Measurements from ENCODE around the gene HINT1.
"Not testable (repeated sequence)": the region's sequence is repeated elsewhere in the genome, so short reads cannot be mapped to it uniquely, and the experiment has no call there.

HINT1 gene

DNA sequence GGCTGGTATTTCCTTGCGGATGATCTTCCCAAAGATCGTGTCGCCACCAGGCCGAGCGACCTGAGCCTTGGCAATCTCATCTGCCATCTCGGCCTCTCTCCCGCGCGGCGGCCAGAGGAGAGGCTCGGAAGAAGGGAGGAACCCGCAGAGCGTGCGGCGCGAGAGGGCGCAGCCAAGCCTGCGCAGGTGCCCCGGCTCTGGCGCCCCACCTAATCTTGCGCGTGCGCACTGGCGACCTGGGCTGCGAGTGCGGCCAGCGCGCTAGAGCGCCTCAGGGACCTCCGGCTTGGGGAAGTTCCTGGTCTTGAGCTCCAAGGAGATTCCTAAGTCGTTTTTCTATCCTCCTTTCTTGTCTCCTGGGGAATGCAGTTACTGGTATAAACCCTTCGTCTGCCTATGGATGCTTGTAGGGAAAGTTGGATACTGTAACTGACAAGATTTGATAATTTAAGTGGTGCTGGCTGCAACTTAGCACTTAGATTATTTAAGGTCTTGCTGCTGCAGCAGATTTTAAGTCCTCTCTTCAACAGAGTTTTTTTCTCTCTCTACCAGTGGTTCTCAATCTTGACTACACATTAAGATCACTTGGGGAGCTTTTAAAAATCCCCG is at the start of gene HINT1:
Gene HINT1, minus strand, starts transcription at position 138 of the 609 bp plus-strand sequence. Its CDS starts 51 bp downstream, at position 87.
- peak; percentile 84 for DNase-seq

DNA sequence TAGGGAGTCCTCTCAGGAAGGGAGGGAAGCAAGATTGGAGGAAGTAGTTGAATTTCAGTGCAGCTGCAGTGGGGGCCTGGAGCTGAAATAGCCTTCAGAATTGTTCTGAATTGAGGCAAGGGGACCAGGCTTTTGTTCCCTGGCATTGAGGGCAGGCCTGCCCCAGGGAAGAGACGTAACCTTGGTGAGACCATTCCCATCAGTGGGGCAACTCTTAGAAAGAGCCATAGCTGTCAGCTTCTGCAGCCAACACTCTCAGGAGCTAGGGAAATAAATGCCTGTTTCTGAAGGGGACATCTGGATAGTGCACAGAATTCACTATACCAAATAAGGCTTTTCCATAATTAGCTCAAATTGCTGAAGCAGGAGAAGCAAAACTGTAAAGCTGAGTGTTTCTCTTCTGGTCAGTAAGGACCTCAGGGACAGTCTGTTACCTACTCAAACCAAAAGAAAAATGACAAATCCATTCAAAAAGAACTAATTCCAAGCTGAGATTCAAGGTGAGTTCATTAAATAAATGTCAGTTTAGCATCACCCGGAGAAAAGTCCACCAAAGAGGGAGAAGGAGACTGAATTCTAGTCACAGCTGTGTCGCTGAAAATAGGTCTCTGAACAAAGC is 49.7 kb upstream of the HINT1 start:
- DNase-seq, result no peak

DNA sequence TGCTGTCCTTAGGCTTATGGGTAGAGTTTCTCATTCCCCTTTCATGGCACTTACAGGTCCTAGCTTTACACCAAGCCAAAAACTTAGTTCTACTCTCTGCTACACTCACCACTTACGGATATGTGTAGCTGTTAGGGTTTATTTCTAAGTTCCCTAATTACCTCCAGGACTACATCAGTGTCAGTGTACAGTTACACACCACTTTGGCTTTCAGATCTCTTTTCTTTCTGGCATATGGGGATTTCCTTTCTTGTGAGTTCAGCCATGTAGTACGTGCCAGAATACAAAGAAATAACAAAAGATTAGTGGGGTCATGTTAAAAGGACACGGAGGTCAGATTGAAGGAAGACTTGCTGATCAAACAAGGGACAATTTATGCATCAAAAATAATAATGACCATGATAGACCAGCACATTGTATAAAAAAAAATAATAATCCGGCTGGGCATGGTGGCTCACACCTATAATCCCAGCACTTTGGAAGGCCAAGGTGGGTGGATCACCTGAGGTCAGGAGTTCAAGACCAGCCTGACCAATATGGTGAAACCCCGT is 47.5 kb upstream of the HINT1 start:
- DNase-seq, result no peak

DNA sequence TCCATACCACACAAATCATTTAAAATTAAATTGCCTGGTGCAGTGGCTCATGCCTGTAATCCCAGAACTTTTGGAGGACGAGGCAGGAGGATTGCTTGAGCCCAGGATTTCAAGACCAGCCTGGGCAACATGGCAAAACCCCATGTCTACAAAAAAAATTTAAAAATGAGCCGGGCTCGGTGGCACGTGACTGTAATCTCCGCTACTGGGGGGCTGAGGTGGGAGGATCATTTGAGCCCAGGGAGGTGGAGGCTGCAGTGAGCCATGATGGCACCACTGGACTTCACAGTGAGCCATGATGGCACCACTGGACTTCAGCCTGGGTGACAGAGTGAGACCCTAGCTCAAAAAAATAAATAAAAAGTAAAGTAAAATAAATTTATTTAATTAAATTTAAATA is 46.6 kb upstream of the HINT1 start:
- DNase-seq, result no peak

DNA sequence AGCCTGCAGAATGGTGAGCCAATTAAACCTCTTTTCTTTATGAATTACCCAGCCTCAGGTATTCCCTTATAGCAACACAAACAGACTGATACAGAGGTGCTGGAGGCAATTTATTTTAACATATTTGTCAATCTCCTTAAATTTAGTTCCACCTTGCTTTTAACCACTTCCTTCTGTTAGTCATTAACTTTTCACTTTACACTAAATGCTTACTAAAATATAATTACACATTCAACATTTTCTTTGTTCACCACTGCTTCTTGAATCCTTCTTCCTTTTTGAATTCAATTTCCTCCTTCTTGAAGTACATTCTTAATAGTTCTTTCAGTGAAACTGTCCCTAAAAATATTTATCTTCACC is 45.1 kb upstream of the HINT1 start:
- DNase-seq, result no peak

DNA sequence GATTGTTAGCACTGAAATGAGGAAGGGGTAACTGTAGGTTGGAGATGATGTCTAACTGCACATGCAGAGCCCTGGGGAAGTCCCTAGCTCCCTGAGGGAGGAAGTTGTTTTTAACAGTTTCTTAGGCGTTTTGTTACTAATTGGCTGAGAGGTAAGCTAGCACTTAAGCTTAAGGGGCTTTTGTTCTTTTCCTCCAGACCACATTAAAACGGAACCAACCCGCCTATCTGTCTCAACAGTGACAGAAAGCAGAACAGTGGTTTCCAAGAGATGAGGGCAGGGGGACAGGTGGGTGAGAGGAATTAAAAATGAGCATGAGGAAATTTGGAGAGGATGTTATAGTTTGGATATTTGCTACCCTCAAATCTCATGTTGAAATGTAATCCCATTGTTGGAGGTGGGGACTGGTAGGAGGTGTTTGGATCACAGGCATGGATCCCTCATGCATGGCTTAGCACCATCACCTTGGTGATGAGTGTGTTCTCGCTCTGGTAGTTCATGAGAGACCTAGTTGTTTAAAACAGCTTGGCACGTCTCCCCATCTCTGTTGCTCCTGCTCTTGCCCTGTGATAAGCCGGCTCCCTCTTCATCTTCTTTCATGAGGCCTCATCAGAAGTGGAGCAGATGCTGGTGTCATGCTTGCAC is 44.6 kb upstream of the HINT1 start:
- no peak for DNase-seq

DNA sequence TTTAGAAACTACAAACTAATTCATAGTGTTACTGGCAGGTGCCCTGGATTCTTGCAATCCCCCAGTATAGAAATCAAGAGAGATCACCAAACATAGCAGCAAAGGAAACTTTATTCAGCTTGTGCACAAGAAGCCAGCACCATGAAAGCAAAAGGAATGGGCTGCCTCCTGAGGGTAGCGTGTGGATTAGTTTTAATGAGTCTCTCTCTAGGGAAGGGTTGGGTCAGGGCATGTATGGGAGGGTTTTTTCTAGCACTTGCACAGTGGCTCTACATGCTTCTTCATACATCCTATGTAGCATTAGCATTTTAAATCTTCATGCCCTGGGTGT is 44.1 kb upstream of the HINT1 start:
- no peak for DNase-seq

DNA sequence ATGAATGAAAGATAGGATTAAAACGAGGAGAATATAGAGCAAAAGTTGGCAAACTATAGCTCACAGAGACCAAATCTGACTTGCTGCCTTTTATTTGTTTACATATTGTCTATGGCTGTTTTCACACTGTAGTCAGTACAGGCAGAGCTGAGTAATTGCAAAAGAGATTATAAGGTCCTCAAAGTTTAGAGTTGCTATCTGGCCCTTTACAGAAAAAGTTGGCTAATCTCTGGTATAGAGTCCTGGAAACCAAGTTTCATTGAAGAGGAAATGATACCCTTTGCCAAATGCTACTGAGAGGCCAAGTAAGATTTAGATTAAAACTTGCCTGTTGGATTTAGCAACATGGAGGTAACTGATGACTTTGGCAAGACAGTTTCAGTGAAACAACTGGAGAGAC is 41.7 kb upstream of the HINT1 start:
- no peak for DNase-seq

DNA sequence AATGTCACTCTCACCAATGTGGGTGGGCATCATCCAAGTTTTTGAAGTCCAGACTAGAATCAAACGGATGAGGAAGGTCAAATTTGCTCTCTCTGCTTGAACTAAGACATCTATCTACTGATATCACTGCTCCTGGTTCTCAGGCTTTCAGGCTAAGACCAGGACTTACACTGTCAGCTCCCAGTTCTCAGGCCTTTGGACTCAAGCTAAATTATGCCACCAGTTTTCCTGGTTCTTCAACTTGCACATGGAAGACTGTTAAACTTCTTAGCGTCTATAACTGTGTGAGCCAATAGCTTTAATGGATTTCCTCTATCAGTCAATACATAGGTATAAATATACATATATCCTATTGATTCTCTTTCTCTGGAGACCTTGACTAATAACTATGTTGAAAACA is 41.0 kb upstream of the HINT1 start:
- DNase-seq, result no peak

DNA sequence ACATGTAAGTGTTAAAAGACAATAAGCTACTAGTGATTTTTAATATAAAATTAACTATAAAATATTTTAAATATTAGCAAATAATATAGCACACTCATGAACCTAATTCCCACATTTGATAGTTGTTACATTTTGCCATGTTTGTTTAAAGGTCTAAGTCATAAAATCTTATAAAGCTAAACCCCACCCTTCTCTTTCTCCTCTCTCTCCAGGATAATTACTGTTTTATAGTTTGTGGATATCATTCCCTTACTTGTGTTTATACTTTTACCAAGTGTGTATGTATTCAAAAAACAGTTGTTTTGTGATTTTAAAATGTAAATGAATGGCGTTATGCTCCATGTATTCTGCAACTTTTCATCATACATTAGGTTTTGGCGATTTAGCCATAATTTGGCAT is 39.9 kb upstream of the HINT1 start:
- DNase-seq, result no peak

DNA sequence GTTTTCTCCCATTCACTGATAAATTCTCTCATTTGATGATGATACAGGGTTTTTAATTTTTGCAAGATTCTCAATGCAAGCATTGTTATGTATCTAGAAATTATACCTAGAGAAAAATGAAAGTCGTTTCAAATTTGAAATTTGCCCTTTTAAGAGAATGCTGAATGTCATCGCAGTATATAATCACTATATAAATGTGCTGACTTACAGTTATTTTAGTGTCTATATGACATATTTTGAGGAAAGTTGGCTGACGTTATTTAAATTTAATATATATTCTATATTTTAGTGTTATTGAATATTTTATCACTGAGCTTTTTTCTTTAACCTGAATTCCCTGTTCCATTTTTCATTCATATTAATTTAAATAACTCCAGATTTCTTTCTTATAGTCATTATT is 35.5 kb upstream of the HINT1 start:
- no peak for DNase-seq

DNA sequence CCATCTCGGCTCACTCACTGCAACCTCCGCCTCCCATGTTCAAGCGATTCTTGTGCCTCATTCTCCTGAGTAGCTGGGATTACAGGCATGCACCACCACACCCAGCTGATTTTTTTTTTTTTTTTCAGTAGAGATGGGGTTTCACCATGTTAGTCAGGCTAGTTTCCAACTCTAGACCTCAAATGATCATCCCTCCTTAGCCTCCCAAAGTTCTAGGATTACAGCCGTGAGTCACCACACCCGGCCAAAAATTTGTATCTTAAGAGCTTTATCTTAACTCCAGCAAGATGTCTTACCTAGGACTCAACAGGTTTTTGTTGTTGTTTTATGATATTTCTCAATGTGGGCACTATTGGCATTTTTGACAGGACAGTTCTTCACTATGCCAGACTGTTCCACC is 33.6 kb upstream of the HINT1 start:
- DNase-seq, result no peak

DNA sequence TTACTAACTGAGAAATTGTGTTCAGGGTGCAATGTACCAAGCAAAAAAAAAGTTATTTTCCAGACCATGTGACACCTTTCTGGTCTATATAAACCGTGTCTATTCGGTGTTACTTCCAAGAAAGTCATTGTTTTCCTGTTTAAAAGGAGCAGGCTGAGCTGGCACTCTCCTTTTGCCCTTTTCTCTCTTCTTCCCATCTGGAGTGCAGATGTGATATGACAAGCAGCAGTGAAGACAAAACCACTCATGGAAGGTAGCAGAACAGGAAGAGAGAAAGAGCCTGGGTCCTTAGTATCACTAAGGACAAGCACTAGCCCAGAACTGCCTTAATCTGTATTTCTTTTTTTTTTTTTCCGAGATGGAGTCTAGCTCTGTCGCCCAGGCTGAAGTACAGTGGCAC is 31.3 kb upstream of the HINT1 start:
- DNase-seq, result no peak

DNA sequence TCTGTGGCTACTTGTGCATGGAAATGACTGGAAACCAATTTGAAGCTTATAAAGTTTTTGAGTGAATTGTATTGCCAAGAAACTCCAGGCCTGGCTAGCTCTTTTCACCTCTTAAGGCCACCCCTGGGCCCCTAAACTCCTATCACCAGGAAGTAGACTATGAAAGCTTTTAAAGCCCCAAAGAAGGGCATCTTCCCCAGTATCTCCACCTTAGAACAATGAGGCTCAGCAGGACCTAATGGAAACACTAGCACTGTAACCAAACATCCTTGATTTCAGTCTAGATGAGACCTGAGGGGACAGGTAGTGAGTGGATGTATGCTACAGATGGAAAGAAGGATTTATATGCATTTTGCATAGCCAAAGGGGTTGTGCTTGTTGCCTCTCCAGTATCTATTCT is 30.6 kb upstream of the HINT1 start:
- no peak for DNase-seq

DNA sequence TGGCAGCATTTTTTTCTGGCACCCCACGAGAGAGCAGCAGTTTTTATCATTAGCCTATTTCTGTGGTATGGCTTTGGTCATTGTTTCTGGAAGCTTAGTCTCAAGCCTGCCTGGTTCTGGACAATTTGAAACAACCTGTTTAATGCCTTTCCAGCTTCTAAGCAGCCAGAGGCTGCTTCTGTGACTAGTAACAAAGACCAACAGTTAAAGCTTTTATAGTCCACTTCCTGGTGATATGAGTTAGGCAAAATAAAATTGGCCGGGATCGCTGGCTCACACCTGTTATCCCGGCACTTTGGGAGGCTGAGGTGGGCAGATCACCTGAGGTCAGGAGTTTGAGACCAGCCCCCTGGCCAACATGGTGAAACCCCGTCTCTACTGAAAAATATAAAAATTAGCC is 29.7 kb upstream of the HINT1 start:
- no peak for DNase-seq

DNA sequence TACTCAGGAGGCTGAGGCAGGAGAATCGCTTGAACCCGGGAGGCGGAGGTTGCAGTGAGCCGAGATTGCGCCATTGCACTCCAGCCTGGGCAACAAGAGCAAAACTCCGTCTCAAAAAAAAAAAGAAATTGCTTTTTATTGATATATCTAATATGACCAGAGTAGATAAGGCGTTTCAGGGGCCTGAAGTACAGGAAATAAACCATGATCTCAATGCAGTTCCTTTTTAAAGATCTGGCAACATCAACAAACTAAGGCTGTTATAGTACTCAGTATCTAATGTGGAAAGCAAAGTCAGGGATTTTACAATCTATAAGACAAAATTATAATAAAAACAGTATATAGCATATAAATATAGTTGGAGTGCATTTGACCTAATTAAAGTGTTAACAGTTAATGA is 28.8 kb upstream of the HINT1 start:
- DNase-seq, result not testable (repeated sequence)

DNA sequence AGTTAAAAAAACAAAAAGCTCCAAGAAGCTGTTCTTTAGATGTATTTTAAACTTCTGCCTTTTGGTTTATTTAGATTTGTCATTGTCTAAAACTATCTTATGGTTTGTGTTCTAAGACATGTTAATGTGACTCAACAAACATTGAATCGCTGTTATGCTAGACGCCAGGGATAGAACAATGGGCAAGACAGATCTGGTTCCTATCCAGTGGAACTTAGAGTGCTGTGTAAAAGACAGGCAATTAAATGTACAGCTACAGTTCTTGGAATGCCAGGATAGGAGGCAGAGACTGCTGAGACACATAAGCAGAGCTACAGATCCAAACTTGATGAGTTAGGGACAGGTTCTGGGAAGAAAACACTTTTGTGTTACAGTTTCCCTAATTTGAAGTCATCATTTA is 28.1 kb upstream of the HINT1 start:
- DNase-seq, result no peak

DNA sequence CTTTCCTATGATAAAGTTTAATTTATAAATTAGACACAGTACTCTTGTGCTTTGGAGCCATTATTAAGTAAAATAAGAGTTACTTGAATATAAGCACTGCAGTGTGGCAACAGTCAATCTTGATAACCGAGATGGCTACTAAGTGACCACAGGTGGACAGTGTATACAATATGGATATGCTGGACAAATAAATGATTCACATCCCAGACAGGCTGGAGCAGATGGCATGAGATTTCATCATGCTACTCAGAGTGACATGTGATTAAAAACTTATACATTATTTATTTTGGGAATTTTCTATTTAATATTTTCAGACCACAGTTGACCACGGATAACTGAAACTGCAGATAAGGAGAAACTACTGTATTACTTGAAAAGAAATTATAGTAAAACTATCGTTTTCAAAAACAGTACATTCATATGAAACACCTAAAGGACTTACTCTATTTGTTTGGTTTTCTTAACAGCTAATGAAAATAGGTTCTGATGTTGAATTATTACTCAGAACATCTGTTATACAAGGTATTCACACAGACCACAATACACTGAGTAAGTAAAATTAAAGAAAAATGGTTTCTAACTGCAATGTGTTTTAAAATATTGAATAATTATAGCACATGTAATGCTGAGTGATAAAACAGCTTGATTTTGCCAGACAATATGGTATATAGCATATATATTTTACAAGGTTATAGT is 21.7 kb upstream of the HINT1 start:
- no peak for DNase-seq

DNA sequence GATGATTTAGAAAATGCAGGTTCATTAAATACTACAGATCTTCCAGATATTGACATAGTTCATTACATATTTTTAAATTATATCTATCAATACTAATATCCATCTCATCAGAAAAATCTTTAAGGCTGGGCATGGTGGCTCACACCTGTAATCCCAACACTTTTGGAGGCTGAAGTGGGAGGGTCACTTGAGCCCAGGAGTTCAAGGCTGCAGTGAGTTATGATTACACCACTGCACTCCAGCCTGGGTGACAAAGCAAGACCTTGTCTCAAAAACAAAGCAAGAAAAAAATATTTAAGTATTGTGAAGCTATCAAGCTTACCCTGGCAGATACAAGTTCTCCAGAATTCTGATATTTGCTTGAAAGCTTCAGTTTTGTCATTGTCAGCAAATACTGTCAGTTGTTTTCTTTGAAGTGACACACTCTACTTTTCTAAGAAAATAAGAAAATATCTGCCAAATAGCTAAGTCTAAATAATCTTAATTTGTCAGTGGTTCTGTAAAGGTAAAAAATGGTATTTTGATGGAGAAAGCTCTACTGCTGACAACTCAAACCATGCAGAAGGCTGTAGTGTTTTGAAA is 20.6 kb upstream of the HINT1 start:
- DNase-seq, result no peak

DNA sequence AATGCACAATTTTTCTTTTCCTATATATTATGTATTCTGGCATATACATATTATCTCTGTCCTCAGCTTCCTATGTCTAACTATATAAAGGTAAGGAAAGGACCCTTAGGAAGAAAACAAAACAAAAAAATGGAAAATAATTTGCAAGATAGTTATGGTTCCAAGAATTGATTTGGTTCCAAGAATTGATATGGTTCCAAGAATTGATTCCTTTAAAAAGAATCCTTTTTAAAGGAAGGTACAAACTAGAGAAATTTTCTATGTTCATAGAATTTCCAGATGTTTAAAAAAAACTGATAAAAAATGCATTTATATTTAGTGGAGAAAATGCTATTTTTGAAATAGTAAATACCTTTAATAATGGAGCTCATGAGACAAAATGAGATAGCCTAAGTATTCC is 17.8 kb upstream of the HINT1 start:
- DNase-seq, result no peak

DNA sequence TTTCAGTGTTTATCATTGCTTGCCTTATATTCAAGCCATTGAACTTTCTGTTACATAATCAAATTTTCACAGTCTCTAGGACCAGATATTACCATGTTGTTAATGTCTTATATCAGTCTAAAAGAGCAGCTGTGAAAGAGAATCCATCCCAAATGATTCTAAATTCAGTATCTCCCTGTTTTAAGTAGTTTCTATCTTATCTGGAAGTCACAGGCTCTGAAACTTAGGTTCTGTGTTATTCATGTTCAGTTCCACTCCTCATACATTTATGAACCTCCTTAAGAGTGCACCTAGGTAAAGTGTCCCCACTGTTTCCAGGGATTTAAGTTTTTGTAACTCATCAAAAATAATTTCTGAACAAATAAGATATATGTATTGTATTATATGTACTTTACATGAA is 15.4 kb upstream of the HINT1 start:
- no peak for DNase-seq

DNA sequence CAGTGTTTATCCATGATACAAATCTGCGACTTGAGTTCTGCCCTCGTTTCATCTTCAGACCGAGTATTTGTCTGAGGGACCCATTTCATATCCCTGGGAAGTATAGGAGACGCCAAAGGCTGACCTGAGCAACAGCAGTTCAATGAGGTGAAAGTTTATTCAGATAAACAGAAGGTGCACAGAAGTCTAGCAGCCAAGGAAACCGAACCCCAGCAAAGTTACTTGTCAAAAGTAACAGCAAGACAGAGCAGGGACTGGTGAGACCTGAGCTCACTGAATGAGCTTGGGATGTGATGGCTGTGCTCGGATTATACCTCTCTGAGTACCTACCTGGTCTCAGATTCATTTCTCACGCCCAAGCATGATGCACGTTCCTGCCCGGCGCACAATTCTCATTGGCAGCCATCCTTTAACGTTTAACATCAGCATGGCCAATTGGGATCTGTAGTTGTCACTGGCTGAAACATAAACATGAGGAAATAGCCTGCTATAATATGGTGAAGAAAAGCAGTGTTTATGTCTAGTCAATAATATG is 6.3 kb upstream of the HINT1 start:
- DNase-seq, result no peak

DNA sequence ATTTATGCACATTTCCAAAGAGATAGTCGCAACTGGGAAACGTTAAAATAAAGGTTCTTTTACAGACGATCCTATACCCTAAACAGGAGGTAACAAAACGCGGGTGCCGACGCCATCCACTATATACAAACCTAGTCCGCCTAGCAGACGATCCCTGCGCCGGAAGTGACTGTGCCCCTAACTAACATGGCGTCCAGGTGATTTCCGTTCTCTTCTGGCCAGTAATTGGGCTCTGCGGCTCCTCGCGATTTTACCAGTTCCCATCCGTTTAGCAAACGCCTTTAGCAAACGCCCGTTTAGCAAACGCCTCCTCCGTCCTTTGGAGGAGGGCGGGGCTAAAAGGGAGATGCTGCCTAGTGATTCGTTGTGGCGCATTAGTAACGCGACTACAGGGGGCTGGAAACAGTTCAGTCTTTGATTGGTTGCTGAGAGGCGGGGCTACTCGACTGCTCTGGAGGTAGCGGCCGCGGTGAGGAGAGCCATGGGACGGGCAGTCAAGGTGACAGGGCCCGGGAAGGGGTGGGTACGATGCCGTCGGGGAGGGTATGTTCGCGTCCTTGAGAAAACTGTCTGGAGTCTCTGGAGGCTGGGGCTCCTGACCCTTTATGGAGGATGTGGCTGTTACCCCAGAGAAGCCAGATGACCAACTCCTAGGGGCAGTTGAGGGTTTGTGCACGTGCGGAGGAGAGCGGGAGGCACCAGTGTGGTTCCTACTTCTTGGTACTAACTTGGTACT is 5.7 kb upstream of the HINT1 start, which contains the start of gene LYRM7:
Gene LYRM7, plus strand, starts transcription at position 405 of the 736 bp plus-strand sequence. Its CDS starts 77 bp downstream, at position 482.
- DNase-seq, result peak; percentile 99
